ENCODE data around the gene PPP2R5D.

The PPP2R5D gene

GRCh38 chr6:42947950-42948349, 36.4 kb upstream of the PPP2R5D start:
- TF ChIP-seq TAF1 (IDR thresholded peaks at IDR 0.05; ENCODE audit: borderline replicate concordance, insufficient read depth, low read length) (no peak), REST (IDR thresholded peaks at IDR 0.05; ENCODE audit: insufficient read depth in 1 of 2, low read depth in 2 of 2, low read length in 2 of 2) (no peak)

GRCh38 chr6:42952389-42952788, 32.0 kb upstream of the PPP2R5D start:
- TF ChIP-seq FOXP2 (optimal IDR thresholded peaks at IDR 0.05; ENCODE audit: borderline replicate concordance, extremely low read depth, extremely low read length, insufficient read depth): no peak
- no peak for TF ChIP-seq REST (IDR thresholded peaks at IDR 0.05; ENCODE audit: insufficient read depth in 1 of 2, low read depth in 2 of 2, low read length in 2 of 2)
- no peak for TF ChIP-seq SIN3A (IDR thresholded peaks at IDR 0.05; ENCODE audit: borderline replicate concordance, insufficient read depth, low read length)
- no peak for TF ChIP-seq TAF1 (IDR thresholded peaks at IDR 0.05; ENCODE audit: borderline replicate concordance, insufficient read depth, low read length)
- TF ChIP-seq POLR2AphosphoS5 (IDR thresholded peaks at IDR 0.05; ENCODE audit: low read depth, low read length): no peak

- TF ChIP-seq REST (IDR thresholded peaks at IDR 0.05; ENCODE audit: insufficient read depth in 1 of 2, low read depth in 2 of 2, low read length in 2 of 2) (no peak), POLR2AphosphoS5 (IDR thresholded peaks at IDR 0.05; ENCODE audit: low read depth, low read length) (no peak), TAF1 (IDR thresholded peaks at IDR 0.05; ENCODE audit: borderline replicate concordance, insufficient read depth, low read length) (no peak), SIN3A (IDR thresholded peaks at IDR 0.05; ENCODE audit: borderline replicate concordance, insufficient read depth, low read length) (no peak), FOXP2 (optimal IDR thresholded peaks at IDR 0.05; ENCODE audit: borderline replicate concordance, extremely low read depth, extremely low read length, insufficient read depth) (no peak)
Measured at GRCh38 chr6:42958125-42958524, 26.2 kb upstream of the PPP2R5D start.

- TF ChIP-seq REST (IDR thresholded peaks at IDR 0.05; ENCODE audit: insufficient read depth in 1 of 2, low read depth in 2 of 2, low read length in 2 of 2) (no peak), FOXP2 (optimal IDR thresholded peaks at IDR 0.05; ENCODE audit: borderline replicate concordance, extremely low read depth, extremely low read length, insufficient read depth) (no peak), SIN3A (IDR thresholded peaks at IDR 0.05; ENCODE audit: borderline replicate concordance, insufficient read depth, low read length) (no peak)
Measured at GRCh38 chr6:42959917-42960242, 24.5 kb upstream of the PPP2R5D start.

GRCh38 chr6:42960243-42961019, 23.9 kb upstream of the PPP2R5D start, which contains the start of gene GNMT:
Gene GNMT (plus strand): TSS chr6:42960754. CDS start chr6:42960768, 14 bp downstream.
- no peak for TF ChIP-seq TAF1 (IDR thresholded peaks at IDR 0.05; ENCODE audit: borderline replicate concordance, insufficient read depth, low read length)
- no peak for TF ChIP-seq FOXP2 (optimal IDR thresholded peaks at IDR 0.05; ENCODE audit: borderline replicate concordance, extremely low read depth, extremely low read length, insufficient read depth)
- TF ChIP-seq REST (IDR thresholded peaks at IDR 0.05; ENCODE audit: insufficient read depth in 1 of 2, low read depth in 2 of 2, low read length in 2 of 2): no peak
- TF ChIP-seq SIN3A (IDR thresholded peaks at IDR 0.05; ENCODE audit: borderline replicate concordance, insufficient read depth, low read length): no peak
- no peak for TF ChIP-seq POLR2AphosphoS5 (IDR thresholded peaks at IDR 0.05; ENCODE audit: low read depth, low read length)

Data from PFSK-1 (cell line).